ACC112 (cell line): ENCODE data around the gene MBP.

Experiments used
- H2AFZ ChIP-seq: fragments of 200-600 bp; sonication (generic); one replicate; pipeline ENCODE4 v1.6.0; 2017; ENCODE audit warnings: antibody characterized with exemption, low read length; ENCODE audit not compliant: unreplicated experiment
- H3K27ac ChIP-seq: fragments of 200-600 bp; sonication (generic); 2 replicates; pipeline ENCODE4 v1.5.1; 2014; ENCODE audit warnings: low read depth, mild to moderate bottlenecking, antibody characterized with exemption, low read length, moderate library complexity
- H3K27me3 ChIP-seq: fragments of 200-600 bp; sonication (generic); 2 replicates; pipeline ENCODE4 v1.6.1; 2014; ENCODE audit warnings: mild to moderate bottlenecking, antibody characterized with exemption, low read length, moderate library complexity, mixed read lengths; ENCODE audit not compliant: insufficient read depth
- H3K36me3 ChIP-seq: fragments of 200-600 bp; sonication (generic); 2 replicates; pipeline ENCODE4 v1.6.1; 2016; ENCODE audit warnings: mild to moderate bottlenecking, antibody characterized with exemption, low read length, moderate library complexity, mixed read lengths; ENCODE audit not compliant: insufficient read depth
- H3K4me1 ChIP-seq: fragments of 200-600 bp; sonication (generic); one replicate; pipeline ENCODE4 v1.6.1; 2016; ENCODE audit warnings: low read length, mixed read lengths; ENCODE audit not compliant: insufficient read depth, unreplicated experiment, control insufficient read depth
- H3K4me3 ChIP-seq: fragments of 200-600 bp; sonication (generic); 2 replicates; pipeline ENCODE4 v1.5.1; 2014; ENCODE audit warnings: mild to moderate bottlenecking, low read depth, low read length
- H3K79me2 ChIP-seq: fragments of 200-600 bp; sonication (generic); one replicate; pipeline ENCODE4 v1.6.0; 2016; ENCODE audit warnings: low read length; ENCODE audit not compliant: control insufficient read depth, unreplicated experiment, insufficient read depth

The MBP gene

DNA sequence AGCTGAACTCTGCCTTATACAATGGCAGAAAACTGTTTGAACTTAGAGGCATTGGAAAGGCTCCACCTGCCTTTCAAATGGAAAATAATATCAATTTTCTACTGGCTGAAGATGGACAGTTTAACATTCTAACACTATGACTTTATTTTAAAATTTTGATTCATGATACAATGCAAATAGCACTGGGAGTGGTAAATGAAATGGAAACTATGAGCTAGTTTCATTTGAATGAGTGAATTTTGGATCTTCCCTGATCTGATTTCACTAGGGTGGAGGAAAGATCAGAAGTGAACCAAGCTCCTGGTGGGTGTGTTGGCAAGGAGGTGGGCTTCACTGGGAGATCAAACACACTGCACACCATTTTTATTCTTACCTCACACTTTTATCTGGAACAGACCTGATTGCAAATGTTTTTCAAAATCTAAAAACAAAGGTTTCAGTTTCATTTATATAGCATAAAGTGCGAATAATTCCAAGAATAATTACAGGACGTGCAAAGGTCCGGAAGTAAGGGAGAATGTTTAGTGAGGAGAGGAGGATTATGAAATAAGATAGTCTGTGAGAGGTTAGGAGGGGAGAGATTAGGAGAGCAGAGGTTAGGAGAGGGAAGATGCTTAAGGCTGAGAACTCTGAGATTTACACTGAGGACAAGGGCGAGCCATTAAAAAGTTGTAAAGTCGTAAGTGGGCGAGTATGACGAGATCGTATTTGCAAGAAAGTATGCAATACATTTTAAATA is 18.6 kb upstream of the MBP start:
- Histone ChIP-seq H3K4me1 (peaks cover 6% of the 10 kb centered on the region), H3K4me3 (no peak overlapping the region), H3K27me3 (no peaks in the 10 kb centered on the region), H3K27ac (no peak overlapping the region), H3K79me2 (no peaks in the 10 kb centered on the region), H2AFZ (no peak overlapping the region), H3K36me3 (no peaks in the 10 kb centered on the region)

DNA sequence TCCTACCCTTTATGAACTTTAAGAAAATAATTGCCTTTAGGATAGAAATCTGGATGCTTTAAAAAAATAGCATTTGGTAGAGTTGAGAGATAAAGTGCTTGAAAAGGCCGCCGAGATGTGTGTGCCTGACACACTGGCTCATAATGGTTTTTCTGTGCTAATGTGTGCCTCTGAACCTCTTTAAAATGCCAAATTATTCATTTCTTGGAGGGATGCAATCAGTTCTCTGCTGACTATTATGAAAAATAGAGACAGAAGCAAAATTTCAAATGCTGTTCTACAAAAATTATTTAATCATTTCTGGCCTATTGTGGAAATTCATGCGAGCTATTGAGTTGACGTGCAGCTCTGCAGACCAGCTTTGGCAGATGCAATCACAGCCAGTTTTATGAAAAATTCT is 18.0 kb upstream of the MBP start:
- no peak overlapping the region for H2AFZ ChIP-seq
- peaks cover 6% of the 10 kb centered on the region for H3K4me1 ChIP-seq
- H3K4me3 ChIP-seq = no peak overlapping the region
- no peak overlapping the region for H3K27ac ChIP-seq
- no peaks in the 10 kb centered on the region for H3K36me3 ChIP-seq
- no peaks in the 10 kb centered on the region for H3K27me3 ChIP-seq
- no peaks in the 10 kb centered on the region for H3K79me2 ChIP-seq

DNA sequence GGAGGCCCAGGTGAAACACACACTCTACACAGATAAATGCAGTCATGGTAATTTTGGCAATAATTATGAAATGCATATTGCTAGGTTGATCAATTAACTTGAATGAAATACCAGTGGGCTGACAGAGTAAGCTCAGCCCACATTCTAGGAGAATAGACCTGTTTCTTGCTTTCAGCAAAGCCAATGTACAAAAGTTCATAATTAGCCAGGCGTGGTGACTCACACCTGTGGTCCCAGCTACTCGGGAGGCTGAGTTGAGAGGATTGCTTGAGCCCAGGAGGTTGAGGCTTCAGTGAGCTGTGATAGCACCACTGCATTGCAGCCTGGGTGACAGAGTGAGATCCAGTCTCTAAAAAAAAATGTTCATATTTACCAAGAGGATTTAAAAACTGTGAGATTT is 15.7 kb upstream of the MBP start:
- Histone ChIP-seq H3K79me2 (no peaks in the 10 kb centered on the region), H3K4me1 (peaks cover 6% of the 10 kb centered on the region), H3K27ac (no peak overlapping the region), H2AFZ (no peak overlapping the region), H3K36me3 (no peaks in the 10 kb centered on the region), H3K27me3 (no peaks in the 10 kb centered on the region), H3K4me3 (no peak overlapping the region)

GRCh38 chr18:77147418-77147852 is 14.9 kb upstream of the MBP start:
- Histone ChIP-seq H3K4me3 (no peak overlapping the region), H3K36me3 (no peaks in the 10 kb centered on the region), H3K27ac (no peak overlapping the region), H3K27me3 (no peaks in the 10 kb centered on the region), H3K4me1 (peaks cover 6% of the 10 kb centered on the region), H3K79me2 (no peaks in the 10 kb centered on the region), H2AFZ (no peak overlapping the region)

DNA sequence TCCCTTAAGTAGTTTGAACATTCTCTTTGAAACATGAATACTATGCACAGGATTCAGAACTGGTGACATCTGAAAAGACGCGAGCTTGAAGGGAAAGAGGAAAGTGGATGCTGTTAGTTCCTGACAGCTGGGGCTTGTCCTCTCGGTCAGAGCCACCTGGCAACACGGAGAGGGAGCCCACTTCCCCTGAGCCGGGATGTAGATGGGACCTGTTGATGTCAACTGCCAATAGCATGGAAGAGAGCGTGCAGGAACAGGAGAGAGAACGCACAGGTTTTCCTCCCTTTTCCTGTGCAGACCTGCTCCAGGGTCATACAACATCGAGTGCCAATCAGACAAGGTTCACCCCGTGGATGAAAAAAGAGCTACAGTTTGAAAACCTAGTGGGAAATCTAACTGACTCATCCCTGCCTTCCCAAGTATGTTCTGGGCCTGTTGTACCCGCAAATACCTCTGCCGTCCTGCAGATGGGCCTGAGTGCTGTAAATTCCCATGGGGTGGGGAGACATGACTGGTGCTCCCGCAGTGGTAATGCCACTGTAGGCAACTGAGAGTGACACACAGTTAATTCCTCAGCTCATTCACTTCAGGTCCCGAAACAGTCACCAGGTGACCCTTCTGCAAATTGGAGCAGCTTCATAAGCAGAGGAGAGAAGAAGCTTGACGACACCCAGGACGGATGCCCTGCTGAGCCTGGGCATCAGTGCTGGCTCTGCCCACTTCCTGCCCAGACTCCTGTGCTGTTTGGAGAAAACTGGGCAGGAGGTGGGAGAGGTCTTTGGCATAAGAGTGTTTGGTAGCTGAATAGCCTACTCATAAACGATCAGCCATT is 13.9 kb upstream of the MBP start:
- H3K4me1 ChIP-seq = peaks cover 6% of the 10 kb centered on the region
- no peak overlapping the region for H2AFZ ChIP-seq
- no peaks in the 10 kb centered on the region for H3K36me3 ChIP-seq
- no peaks in the 10 kb centered on the region for H3K27me3 ChIP-seq
- H3K27ac ChIP-seq = no peak overlapping the region
- H3K79me2 ChIP-seq = no peaks in the 10 kb centered on the region
- no peak overlapping the region for H3K4me3 ChIP-seq

GRCh38 chr18:77145364-77145901 is 12.8 kb upstream of the MBP start:
- Histone ChIP-seq H3K36me3 (no peaks in the 10 kb centered on the region), H2AFZ (no peak overlapping the region), H3K27me3 (no peaks in the 10 kb centered on the region), H3K4me3 (no peak overlapping the region), H3K79me2 (no peaks in the 10 kb centered on the region), H3K4me1 (peaks cover 6% of the 10 kb centered on the region), H3K27ac (no peak overlapping the region)

DNA sequence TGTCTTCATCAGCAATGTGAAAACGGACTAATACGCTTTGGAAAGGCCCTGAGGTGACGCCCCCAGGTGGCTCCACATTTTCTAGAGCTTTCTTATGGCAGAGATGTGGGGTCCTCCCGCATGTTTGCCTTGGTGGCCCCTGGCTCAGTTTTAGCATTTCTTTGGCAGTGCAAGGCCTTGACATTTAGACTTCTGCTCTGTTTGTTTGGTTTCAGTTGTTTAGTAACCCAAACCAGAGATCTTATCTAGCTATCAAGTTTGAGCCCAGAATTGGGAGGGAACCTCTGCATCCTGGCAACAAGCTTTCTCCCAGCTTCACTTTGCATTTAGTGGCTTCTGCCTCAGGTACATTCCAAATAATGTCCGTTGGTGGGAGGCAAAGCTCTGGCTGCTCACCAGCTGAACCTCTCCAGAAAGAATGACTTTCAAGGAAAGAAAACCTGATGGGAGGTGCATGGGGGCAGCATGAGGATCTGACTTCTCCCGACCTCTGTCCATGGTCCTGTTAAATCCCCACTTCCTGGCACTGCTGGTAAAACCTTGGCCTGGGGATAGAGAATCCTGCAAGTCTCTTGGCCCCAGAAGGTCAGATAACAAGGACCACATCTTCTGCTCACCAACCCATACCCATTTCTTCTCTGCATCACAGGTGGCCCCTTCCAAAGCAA is 12.0 kb upstream of the MBP start:
- no peaks in the 10 kb centered on the region for H3K36me3 ChIP-seq
- H2AFZ ChIP-seq = no peak overlapping the region
- no peaks in the 10 kb centered on the region for H3K27me3 ChIP-seq
- H3K27ac ChIP-seq = no peak overlapping the region
- H3K79me2 ChIP-seq = no peaks in the 10 kb centered on the region
- H3K4me1 ChIP-seq = peaks cover 6% of the 10 kb centered on the region
- H3K4me3 ChIP-seq = no peak overlapping the region

DNA sequence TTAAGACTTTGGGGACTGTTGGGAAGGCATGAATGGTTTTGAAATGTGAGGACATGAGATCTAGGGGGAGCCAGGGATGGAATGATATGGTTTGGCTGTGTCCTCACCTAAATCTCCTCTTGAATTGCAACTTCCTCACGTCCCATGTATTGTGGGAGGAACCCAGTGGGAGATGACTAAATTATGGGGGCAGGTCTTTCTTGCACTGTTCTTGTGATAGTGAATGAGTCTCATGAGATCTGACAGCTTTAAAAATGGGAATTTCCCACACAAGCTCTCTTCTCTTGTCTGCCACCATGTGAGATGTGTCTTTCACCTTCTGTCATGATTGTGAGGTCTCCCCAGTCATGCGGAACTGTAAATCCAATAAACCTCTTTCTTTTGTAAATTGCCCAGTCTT is 11.5 kb upstream of the MBP start:
- H3K27ac ChIP-seq = no peak overlapping the region
- no peaks in the 10 kb centered on the region for H3K79me2 ChIP-seq
- no peaks in the 10 kb centered on the region for H3K36me3 ChIP-seq
- H3K4me3 ChIP-seq = no peak overlapping the region
- no peaks in the 10 kb centered on the region for H3K27me3 ChIP-seq
- no peak overlapping the region for H2AFZ ChIP-seq
- peaks cover 6% of the 10 kb centered on the region for H3K4me1 ChIP-seq

- Histone ChIP-seq H3K4me1 (peaks cover 6% of the 10 kb centered on the region), H3K27me3 (no peaks in the 10 kb centered on the region), H3K4me3 (no peak overlapping the region), H2AFZ (no peak overlapping the region), H3K27ac (no peak overlapping the region), H3K36me3 (no peaks in the 10 kb centered on the region), H3K79me2 (no peaks in the 10 kb centered on the region)
Observed at GRCh38 chr18:77143196-77143595, 10.6 kb upstream of the MBP start.

- Histone ChIP-seq H3K4me3 (no peak overlapping the region), H3K79me2 (no peaks in the 10 kb centered on the region), H3K4me1 (no peaks in the 10 kb centered on the region), H3K36me3 (no peaks in the 10 kb centered on the region), H3K27me3 (no peaks in the 10 kb centered on the region), H3K27ac (no peak overlapping the region), H2AFZ (no peak overlapping the region)
Observed at GRCh38 chr18:77141401-77142118, 9.0 kb upstream of the MBP start.
